ENCODE data around the gene ARMC8.

The ARMC8 gene

GRCh38 chr3:138256022-138256421 is 68.9 kb downstream of the ARMC8 start:
- no peak for DNase-seq

GRCh38 chr3:138257986-138258385 is 70.9 kb downstream of the ARMC8 start:
- no peak for DNase-seq

- DNase-seq = no peak
Measured at GRCh38 chr3:138259126-138259525, 72.0 kb downstream of the ARMC8 start.

GRCh38 chr3:138260611-138261010 is 73.5 kb downstream of the ARMC8 start:
- no peak for DNase-seq

GRCh38 chr3:138263104-138263503 is 76.0 kb downstream of the ARMC8 start:
- DNase-seq = no peak

- DNase-seq = no peak
Measured at GRCh38 chr3:138265745-138266144, 78.6 kb downstream of the ARMC8 start.

GRCh38 chr3:138267083-138267482 is 80.0 kb downstream of the ARMC8 start:
- no peak for DNase-seq

GRCh38 chr3:138270245-138270644 is 83.1 kb downstream of the ARMC8 start:
- DNase-seq = no peak

GRCh38 chr3:138271189-138271794 is 84.2 kb downstream of the ARMC8 start:
- DNase-seq = no peak

- DNase-seq = no peak
Measured at GRCh38 chr3:138281561-138281960, 94.5 kb downstream of the ARMC8 start.

GRCh38 chr3:138282836-138283235 is 95.7 kb downstream of the ARMC8 start:
- no peak for DNase-seq

GRCh38 chr3:138284079-138284478 is 97.0 kb downstream of the ARMC8 start:
- DNase-seq = no peak

GRCh38 chr3:138284957-138285477 is 97.9 kb downstream of the ARMC8 start:
- DNase-seq = no peak

GRCh38 chr3:138289260-138289659 is 102.2 kb downstream of the ARMC8 start:
- no peak for DNase-seq

- no peak for DNase-seq
Measured at GRCh38 chr3:138289701-138290100, 102.6 kb downstream of the ARMC8 start.

GRCh38 chr3:138296639-138297038 is 109.5 kb downstream of the ARMC8 start:
- DNase-seq = no peak

GRCh38 chr3:138297059-138297607 is 110.0 kb downstream of the ARMC8 start:
- no peak for DNase-seq

- DNase-seq = no peak
Measured at GRCh38 chr3:138297876-138298275, 110.8 kb downstream of the ARMC8 start.

GRCh38 chr3:138300647-138301046 is 113.5 kb downstream of the ARMC8 start:
- no peak for DNase-seq

GRCh38 chr3:138303474-138303873 is 116.4 kb downstream of the ARMC8 start:
- DNase-seq = no peak

- DNase-seq = no peak
Measured at GRCh38 chr3:138307899-138308298, 120.8 kb downstream of the ARMC8 start.

- no peak for DNase-seq
Measured at GRCh38 chr3:138308783-138309182, 121.7 kb downstream of the ARMC8 start.

GRCh38 chr3:138310494-138310893 is 123.4 kb downstream of the ARMC8 start:
- DNase-seq = no peak

GRCh38 chr3:138314751-138315150 is 127.7 kb downstream of the ARMC8 start:
- no peak for DNase-seq

- DNase-seq = no peak
Measured at GRCh38 chr3:138317687-138318086, 130.6 kb downstream of the ARMC8 start.
